HG03565 (cell line): ENCODE results near the gene RHBDD1.
"Not testable (repeated sequence)": the region's sequence is repeated elsewhere in the genome, so short reads cannot be mapped to it uniquely, and the experiment has no call there.

ENCODE experiments used
- ATAC-seq: cut with Tn5 transposase; IDR thresholded peaks from one replicate; pipeline ENCODE4 v1.9.1; 2021; ENCODE audit warnings: mild to moderate bottlenecking, moderate library complexity; ENCODE audit not compliant: unreplicated experiment

Gene RHBDD1

DNA sequence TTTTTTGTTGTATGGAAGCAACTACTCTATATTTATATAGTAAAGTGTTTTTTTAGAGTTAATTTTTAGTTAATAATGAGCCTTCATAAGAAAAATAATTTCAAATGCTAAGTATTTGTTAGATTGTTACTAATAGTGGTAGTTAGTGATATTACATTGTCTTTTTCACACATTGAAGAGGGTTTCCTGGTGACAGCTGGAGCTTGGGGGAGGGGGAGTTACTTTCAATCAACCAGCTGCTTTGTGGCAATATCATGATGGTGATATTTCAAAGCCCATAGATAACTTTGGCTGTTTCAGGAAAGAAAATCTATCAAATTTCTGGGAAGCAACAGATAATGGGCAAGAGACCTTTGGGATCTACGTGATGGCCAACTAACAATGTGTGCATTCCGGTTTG, 4.1 kb downstream of the RHBDD1 start:
- ATAC-seq, result no peak

- ATAC-seq, result not testable (repeated sequence)
Measured at GRCh38 chr2:226843001-226843400, 7.1 kb downstream of the RHBDD1 start.

- peak; percentile 37 for ATAC-seq
Measured at GRCh38 chr2:226845386-226846116, 9.7 kb downstream of the RHBDD1 start.

DNA sequence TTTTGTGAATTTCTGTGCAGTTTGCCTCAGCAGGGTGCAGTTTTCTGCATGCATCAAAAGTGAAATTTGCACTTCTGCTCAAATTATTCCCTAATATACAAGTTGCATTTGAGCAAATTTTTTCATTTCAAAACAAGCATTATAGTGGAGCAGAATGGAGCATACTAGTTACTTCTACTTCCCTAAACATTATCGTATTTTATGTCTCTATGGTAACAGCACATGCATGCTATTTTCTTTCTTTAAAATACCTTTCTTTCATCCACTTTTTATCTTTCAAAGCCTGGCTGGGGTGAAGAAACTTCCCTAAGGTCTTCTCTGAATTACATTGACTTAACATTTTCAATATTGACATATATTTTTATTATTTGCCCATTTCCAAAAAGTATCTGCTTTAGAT, 11.2 kb downstream of the RHBDD1 start:
- ATAC-seq, result no peak

- no peak for ATAC-seq
Measured at GRCh38 chr2:226847511-226847910, 11.7 kb downstream of the RHBDD1 start.

GRCh38 chr2:226849349-226849748, 13.5 kb downstream of the RHBDD1 start:
- no peak for ATAC-seq

GRCh38 chr2:226850024-226850423, 14.2 kb downstream of the RHBDD1 start:
- no peak for ATAC-seq

DNA sequence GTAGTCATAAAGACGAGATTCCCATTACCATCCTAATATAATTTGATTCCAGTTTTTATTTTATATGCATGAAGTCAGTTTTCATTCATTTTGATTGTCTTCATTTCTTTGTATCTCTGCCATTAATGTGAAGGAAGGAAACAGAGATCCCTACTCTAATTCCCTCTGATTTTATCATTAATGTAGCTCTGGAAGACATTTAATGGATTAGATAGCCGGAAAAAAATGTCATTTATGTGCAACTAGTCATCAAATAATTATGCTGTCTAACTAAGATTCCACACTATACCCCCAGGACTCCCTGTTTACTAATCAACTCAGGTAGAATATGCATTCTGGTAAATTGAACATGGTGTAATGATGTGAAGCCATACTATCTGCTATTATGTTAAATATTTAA, 19.9 kb downstream of the RHBDD1 start:
- no peak for ATAC-seq

DNA sequence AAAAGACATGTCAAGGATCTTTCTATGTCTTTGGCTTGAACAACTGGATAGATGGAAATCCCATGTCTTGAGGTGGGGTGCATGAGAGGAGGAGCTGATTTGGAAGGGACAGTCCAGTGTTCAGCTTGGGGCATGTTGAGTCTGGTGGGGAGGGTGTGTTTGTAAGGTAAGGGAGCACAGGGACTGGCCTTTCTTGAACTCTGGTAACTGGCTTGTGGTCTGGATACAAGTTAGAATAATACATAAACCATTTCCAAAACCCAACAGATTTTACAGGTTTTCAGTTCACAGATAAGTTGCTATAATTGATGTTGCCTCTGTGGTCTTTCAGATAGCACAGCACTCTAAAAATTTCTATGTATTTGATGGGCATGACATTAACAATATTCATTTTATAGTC, 24.2 kb downstream of the RHBDD1 start:
- ATAC-seq, result no peak

DNA sequence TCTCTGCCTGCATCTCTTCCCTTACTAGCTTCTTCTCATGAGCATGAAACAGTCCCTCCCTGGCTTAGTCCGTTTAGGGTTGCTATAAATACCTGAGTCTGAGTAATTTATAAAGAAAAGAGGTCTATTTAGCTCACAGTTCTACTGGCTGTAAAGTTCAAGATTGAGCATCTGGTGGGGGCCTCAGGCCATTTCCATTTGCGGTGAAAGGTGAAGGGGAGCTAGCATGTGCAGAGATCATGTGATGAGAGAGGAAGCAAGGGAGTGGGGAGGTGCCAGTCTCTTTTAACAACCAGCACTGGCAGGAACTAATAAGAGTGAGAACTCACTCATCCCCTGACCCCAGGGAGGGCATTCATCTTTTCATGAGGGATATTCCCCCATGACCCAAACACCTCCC, 26.8 kb downstream of the RHBDD1 start:
- peak; percentile 89 for ATAC-seq

GRCh38 chr2:226865273-226865672, 29.4 kb downstream of the RHBDD1 start:
- ATAC-seq, result no peak

GRCh38 chr2:226865710-226866109, 29.9 kb downstream of the RHBDD1 start:
- no peak for ATAC-seq

GRCh38 chr2:226868331-226869162, 32.7 kb downstream of the RHBDD1 start:
- ATAC-seq, result no peak

- ATAC-seq, result no peak
Measured at GRCh38 chr2:226869371-226869770, 33.5 kb downstream of the RHBDD1 start.

- peak; percentile 53 for ATAC-seq
Measured at GRCh38 chr2:226873051-226873620, 37.3 kb downstream of the RHBDD1 start.

DNA sequence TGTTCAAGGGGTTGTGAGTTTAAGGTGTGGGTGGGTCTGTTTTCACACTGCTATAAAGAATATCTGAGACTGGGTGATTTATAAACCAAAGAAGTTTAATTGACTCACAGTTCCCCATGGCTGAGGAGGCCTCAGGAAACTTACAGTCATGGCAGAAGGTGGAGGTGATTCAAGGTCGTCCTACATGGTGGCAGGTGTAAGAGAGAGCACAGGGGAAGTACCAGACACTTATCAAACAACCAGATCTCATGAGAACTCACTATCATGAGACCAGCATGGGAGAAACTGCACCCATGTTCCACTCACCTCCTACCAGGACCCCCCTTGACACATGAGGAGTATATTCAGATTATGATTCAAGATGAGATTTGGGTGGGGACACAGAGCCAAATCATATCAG, 38.0 kb downstream of the RHBDD1 start:
- ATAC-seq, result no peak

DNA sequence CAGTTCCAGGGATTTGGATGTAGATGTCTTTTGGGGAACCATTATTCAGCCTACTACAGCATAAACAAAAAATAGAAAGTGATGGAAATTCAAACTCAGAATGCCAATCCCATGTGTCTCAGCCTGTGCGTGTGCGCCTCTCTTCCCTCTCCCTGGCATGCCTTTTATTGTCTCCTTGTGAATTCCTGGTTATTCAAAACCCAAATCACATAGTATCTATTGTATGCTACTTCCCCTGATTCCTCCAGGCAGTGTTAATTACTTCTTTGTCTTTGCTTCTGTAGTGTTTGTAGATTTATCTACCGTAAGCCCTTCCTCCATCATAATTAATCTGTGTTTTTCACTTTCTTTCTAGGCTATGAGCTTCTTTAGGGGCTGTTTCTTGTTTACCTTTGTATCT, 38.9 kb downstream of the RHBDD1 start:
- no peak for ATAC-seq

GRCh38 chr2:226875438-226876225, 39.8 kb downstream of the RHBDD1 start:
- no peak for ATAC-seq

DNA sequence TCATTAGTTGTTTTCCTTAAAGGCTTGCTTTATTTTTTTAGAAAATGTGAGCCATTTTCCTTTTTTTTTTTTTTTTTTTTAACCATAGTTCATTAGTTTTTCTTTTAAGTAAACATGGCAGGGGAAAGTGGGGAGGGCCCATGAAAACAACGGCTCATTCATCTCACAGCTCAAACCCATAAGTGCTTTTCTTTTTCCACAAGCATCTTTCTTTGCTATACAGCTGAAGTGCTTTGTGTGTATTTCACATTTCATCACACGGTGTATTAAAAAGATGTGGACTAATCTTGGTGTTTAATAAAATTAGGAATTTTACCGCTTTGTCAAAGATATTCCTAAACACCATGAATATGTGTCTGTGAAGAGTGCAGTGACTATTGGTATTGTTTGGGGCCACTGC, 41.6 kb downstream of the RHBDD1 start:
- ATAC-seq, result no peak

DNA sequence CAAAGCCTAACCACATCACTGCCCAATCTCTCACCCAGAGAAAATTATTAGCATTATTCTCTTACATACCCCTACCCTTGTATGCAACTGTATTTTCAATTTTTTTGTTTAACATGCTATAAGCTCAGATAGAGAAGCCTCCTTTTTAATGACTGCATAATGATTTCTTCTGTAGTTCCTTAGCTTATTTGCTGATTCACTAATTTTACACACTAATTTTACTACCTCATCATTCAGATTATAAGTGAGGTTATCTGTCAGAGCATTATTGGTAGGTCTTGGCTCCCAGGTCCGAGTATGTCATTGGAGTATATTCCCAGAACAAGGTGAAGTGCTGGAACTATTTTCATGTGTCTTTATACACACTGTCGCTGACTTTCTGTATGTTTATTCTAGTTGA, 45.4 kb downstream of the RHBDD1 start:
- ATAC-seq, result no peak

GRCh38 chr2:226882606-226883005, 46.8 kb downstream of the RHBDD1 start:
- ATAC-seq, result no peak
